H1 (cell line): Measurements from ENCODE around the gene KATNA1. TPM values are rescaled to one million over a fixed set of nuclear protein-coding genes. Genes with fewer than 3 reads are reported as not detected.

Experiments used
- CTCF ChIA-PET: fragments of 300-600 bp; sonication (Branson Sonifier 250); formaldehyde crosslinking; loops from one replicate; lab custom pipeline; 2021; ENCODE audit not compliant: partially characterized antibody; lab: Charles Lee
- POLR2A ChIA-PET: fragments of 300-600 bp; sonication (Branson Sonifier 250); formaldehyde crosslinking; loops from one replicate; lab custom pipeline; 2021; ENCODE audit warnings: inconsistent platforms; ENCODE audit not compliant: partially characterized antibody; lab: Charles Lee
- DNase-seq, 2 experiments: peaks; one replicate each; pipeline versions ENCODE4 v3.0.0 to v3.0.0-alpha.2; 2010 to 2022; ENCODE audit warnings: low spot score in 2 of 2, low read depth in 1 of 2, mixed read lengths in 1 of 2
- FAIRE-seq: peaks from 2 replicates; lab custom pipeline; 2011; peaks lifted over from hg19 to GRCh38; lab: Jason Lieb, UNC
- H2AFZ ChIP-seq: 2 replicates; pipeline ENCODE4 v1.8.1; 2012; ENCODE audit warnings: low read length, inconsistent platforms
- H2AK5ac ChIP-seq: 2 replicates; pipeline ENCODE4 v1.6.1; 2013; ENCODE audit warnings: low read depth, low read length
- H2BK120ac ChIP-seq: replicated peaks from 2 replicates; pipeline ENCODE3; 2013; ENCODE audit warnings: low read depth, low read length, inconsistent platforms
- H2BK12ac ChIP-seq: 2 replicates; pipeline ENCODE4 v1.6.1; 2013; ENCODE audit warnings: low read depth, low read length
- H2BK15ac ChIP-seq: 2 replicates; pipeline ENCODE4 v1.6.1; 2013; ENCODE audit warnings: low read length
- H2BK20ac ChIP-seq: 2 replicates; pipeline ENCODE4 v1.6.1; 2013; ENCODE audit warnings: low read length
- H2BK5ac ChIP-seq: 2 replicates; pipeline ENCODE4 v1.6.1; 2013; ENCODE audit warnings: low read depth, low read length
- H3K14ac ChIP-seq: 2 replicates; pipeline ENCODE4 v1.6.1; 2013; ENCODE audit warnings: inconsistent platforms; ENCODE audit not compliant: insufficient read length
- H3K18ac ChIP-seq: 2 replicates; pipeline ENCODE4 v1.6.1; 2013; ENCODE audit warnings: low read length; ENCODE audit errors: extremely low read depth
- H3K23ac ChIP-seq: 2 replicates; pipeline ENCODE4 v1.6.1; 2013; ENCODE audit warnings: inconsistent platforms; ENCODE audit not compliant: insufficient read length
- H3K23me2 ChIP-seq: 2 replicates; pipeline ENCODE4 v1.6.1; 2013; ENCODE audit warnings: low read depth, low read length
- H3K27ac ChIP-seq: 2 replicates; pipeline ENCODE4 v1.6.1; 2011; ENCODE audit warnings: low read depth, low read length, inconsistent platforms
- H3K27me3 ChIP-seq, 4 experiments: replicated peaks in 1 of 4; 1 replicate in 1 of 4; 2 replicates in 3 of 4; pipeline versions ENCODE4 v1.6.1 to v1.8.1; 2011 to 2013; ENCODE audit warnings: low read length in 3 of 4, mild to moderate bottlenecking in 3 of 4, inconsistent platforms in 2 of 4, mixed read lengths in 2 of 4, moderate library complexity in 1 of 4; ENCODE audit not compliant: control insufficient read depth in 3 of 4, insufficient read depth in 3 of 4; ENCODE audit errors: extremely low read depth in 1 of 4
- H3K36me3 ChIP-seq, 4 experiments: 2 replicates each; pipeline versions ENCODE4 v1.6.1 to v1.8.1; 2011 to 2013; ENCODE audit warnings: mild to moderate bottlenecking in 4 of 4, low read length in 3 of 4, moderate library complexity in 2 of 4, control low read depth in 1 of 4, inconsistent platforms in 1 of 4; ENCODE audit not compliant: insufficient read depth in 4 of 4, control insufficient read depth in 2 of 4
- H3K4ac ChIP-seq: replicated peaks from 2 replicates; pipeline ENCODE3; 2013; ENCODE audit warnings: low read length, low read depth, mixed read lengths, inconsistent platforms; ENCODE audit not compliant: insufficient read length
- H3K4me1 ChIP-seq, 4 experiments: replicated peaks in 1 of 4; 1 replicate in 1 of 4; 2 replicates in 3 of 4; pipeline versions ENCODE4 v1.6.1 to v1.8.1; 2011 to 2013; ENCODE audit warnings: low read length in 3 of 4, inconsistent platforms in 2 of 4, mixed read lengths in 1 of 4; ENCODE audit not compliant: insufficient read depth in 4 of 4, control insufficient read depth in 3 of 4
- H3K4me2 ChIP-seq, 2 experiments: 2 replicates each; pipeline versions ENCODE4 v1.6.1 to v1.8.1; 2011 to 2013; ENCODE audit warnings: low read depth in 2 of 2, low read length in 2 of 2, control low read depth in 1 of 2, inconsistent platforms in 1 of 2, mild to moderate bottlenecking in 1 of 2; ENCODE audit not compliant: insufficient read depth in 1 of 2
- H3K4me3 ChIP-seq, 4 experiments: fragments of 200-600, 300-600 bp in 1 of 4; sonication (generic), shearing (Covaris generic), sonication (Bioruptor Twin) in 1 of 4; 2 replicates each; pipeline versions ENCODE4 v1.5.1 to v1.8.1; 2011 to 2016; ENCODE audit warnings: low read length in 4 of 4, low read depth in 3 of 4, control low read depth in 2 of 4, inconsistent platforms in 2 of 4, mild to moderate bottlenecking in 2 of 4, mixed read lengths in 1 of 4, moderate library complexity in 1 of 4; ENCODE audit not compliant: insufficient read depth in 2 of 4; ENCODE audit errors: extremely low read depth in 1 of 4
- H3K56ac ChIP-seq: replicated peaks from 2 replicates; pipeline ENCODE3; 2013; ENCODE audit warnings: low read depth, mild to moderate bottlenecking, mixed read lengths, low read length, inconsistent platforms; ENCODE audit not compliant: insufficient read length
- H3K79me1 ChIP-seq: 2 replicates; pipeline ENCODE4 v1.6.1; 2013; ENCODE audit warnings: low read depth, low read length, control low read depth
- H3K79me2 ChIP-seq, 2 experiments: 2 replicates each; pipeline versions ENCODE4 v1.6.1 to v1.8.1; 2012 to 2013; ENCODE audit warnings: low read length in 2 of 2, mild to moderate bottlenecking in 2 of 2, inconsistent platforms in 1 of 2; ENCODE audit not compliant: insufficient read depth in 2 of 2, control insufficient read depth in 1 of 2
- H3K9ac ChIP-seq, 4 experiments: replicated peaks in 1 of 4; 1 replicate in 1 of 4; 2 replicates in 3 of 4; pipeline versions ENCODE4 v1.6.1 to v1.8.1; 2011 to 2013; ENCODE audit warnings: low read depth in 3 of 4, low read length in 3 of 4, control low read depth in 2 of 4, mild to moderate bottlenecking in 2 of 4, moderate library complexity in 2 of 4, inconsistent platforms in 1 of 4; ENCODE audit errors: extremely low read depth in 1 of 4
- H3K9me3 ChIP-seq, 2 experiments: 2 replicates each; pipeline versions ENCODE4 v1.6.1 to v1.8.1; 2012 to 2013; ENCODE audit warnings: mild to moderate bottlenecking in 2 of 2, moderate library complexity in 2 of 2, control low read depth in 1 of 2, inconsistent platforms in 1 of 2, low read depth in 1 of 2, low read length in 1 of 2, mixed read lengths in 1 of 2; ENCODE audit not compliant: insufficient read depth in 2 of 2
- H4K20me1 ChIP-seq, 2 experiments: replicated peaks in 1 of 2; 2 replicates each; pipeline versions ENCODE3 to v1.8.1; 2011 to 2013; ENCODE audit warnings: inconsistent platforms in 2 of 2, low read length in 2 of 2, mild to moderate bottlenecking in 1 of 2; ENCODE audit not compliant: insufficient read depth in 2 of 2, control insufficient read depth in 1 of 2
- H4K5ac ChIP-seq: 2 replicates; pipeline ENCODE4 v1.6.1; 2013; ENCODE audit warnings: low read length, low read depth, mixed read lengths, inconsistent platforms; ENCODE audit not compliant: insufficient read length
- H4K8ac ChIP-seq: 2 replicates; pipeline ENCODE4 v1.8.0; 2013; ENCODE audit warnings: mild to moderate bottlenecking, moderate library complexity, low read length, inconsistent platforms; ENCODE audit not compliant: insufficient read depth; ENCODE audit errors: extremely low read depth
- H4K91ac ChIP-seq: replicated peaks from 2 replicates; pipeline ENCODE3; 2013; ENCODE audit warnings: low read length, mixed read lengths, inconsistent platforms; ENCODE audit not compliant: insufficient read length
- BACH1 ChIP-seq: IDR thresholded peaks from 2 replicates; pipeline ENCODE4 v1.6.1; 2012; ENCODE audit warnings: low read length, improper control_type of control experiment
- CBX5 ChIP-seq: fragments of 300-800, 300-1000 bp; sonication (generic); IDR thresholded peaks from 2 replicates; pipeline ENCODE4 v1.7.1; 2016; ENCODE audit warnings: antibody characterized with exemption, low read length, low read depth
- CHD1 ChIP-seq: IDR thresholded peaks from 2 replicates; pipeline ENCODE4 v1.6.1; 2012; ENCODE audit warnings: low read depth, low read length, improper control_type of control experiment
- CTCF ChIP-seq, 3 experiments: IDR thresholded peaks; 1 replicate in 2 of 3; 2 replicates in 1 of 3; pipeline versions ENCODE4 v1.5.1 to v1.6.1; 2011; ENCODE audit warnings: low read length in 3 of 3, mild to moderate bottlenecking in 3 of 3, inconsistent platforms in 2 of 3, low read depth in 1 of 3, moderate library complexity in 1 of 3; ENCODE audit not compliant: insufficient read depth in 1 of 3; ENCODE audit errors: control extremely low read depth in 1 of 3
- GABPA ChIP-seq: IDR thresholded peaks from 2 replicates; pipeline ENCODE4 v1.6.1; 2011; ENCODE audit warnings: mild to moderate bottlenecking, low read length, moderate library complexity, borderline replicate concordance; ENCODE audit not compliant: insufficient read depth
- JUN ChIP-seq: IDR thresholded peaks from 2 replicates; pipeline ENCODE4 v1.6.1; 2011; ENCODE audit warnings: low read depth, mild to moderate bottlenecking, improper control_type of control experiment, low read length
- PHF8 ChIP-seq: fragments of 200-600 bp; sonication (generic); conservative IDR thresholded peaks from 2 replicates; pipeline ENCODE4 v1.7.1; 2012; ENCODE audit warnings: low read depth, mild to moderate bottlenecking, inconsistent platforms, low read length, moderate library complexity
- POU5F1 ChIP-seq: IDR thresholded peaks from 2 replicates; pipeline ENCODE4 v1.6.1; 2011; ENCODE audit warnings: low read depth, mild to moderate bottlenecking, low read length, moderate library complexity
- RFX5 ChIP-seq: IDR thresholded peaks from 2 replicates; pipeline ENCODE4 v1.6.1; 2011; ENCODE audit warnings: low read depth, low read length, improper control_type of control experiment, borderline replicate concordance
- RXRA ChIP-seq: IDR thresholded peaks from 2 replicates; pipeline ENCODE4 v1.6.1; 2011; ENCODE audit warnings: low read depth, mild to moderate bottlenecking, low read length, moderate library complexity; ENCODE audit not compliant: insufficient read depth
- SIX5 ChIP-seq: IDR thresholded peaks from 2 replicates; pipeline ENCODE4 v1.6.1; 2011; ENCODE audit warnings: mild to moderate bottlenecking, low read depth, low read length
- SP1 ChIP-seq: IDR thresholded peaks from 2 replicates; pipeline ENCODE4 v1.6.1; 2011; ENCODE audit warnings: low read depth, low read length
- SP2 ChIP-seq: IDR thresholded peaks from 2 replicates; pipeline ENCODE4 v1.6.1; 2012; ENCODE audit warnings: mild to moderate bottlenecking, low read length, inconsistent platforms
- polyA plus RNA-seq, 7 experiments: library from polyadenylated mRNA; depleted of rRNA in 3 of 7; stranded (reverse) in 5 of 7; unstranded in 2 of 7; fragments of >200 nt in 5 of 7; fragments of 200-250 nt in 2 of 7; gene quantifications; 1 replicate in 5 of 7; 2 replicates in 1 of 7; 4 replicates in 1 of 7; pipeline versions ENCODE4 v1.2.1 to v1.2.3, GENCODE V29; 2011 to 2013; ENCODE audit warnings: missing spikeins in 2 of 7, mixed read lengths in 2 of 7
- total RNA-seq: library from RNA; stranded (reverse); fragmentation: NEBNext Ultra II Directional; extraction: Animal tissue kit (Norgen Biotek cat#: 25700); gene quantifications from 2 replicates; pipeline ENCODE4 v1.2.1, GENCODE V29; 2021

The KATNA1 gene
- total and polyA plus RNA-seq, 2 of the 8 experiments (the other 6 are each of a cell fraction or from before 2014, with no cell fraction given), result 7.6 to 20.3 TPM

- H3K4me3 ChIP-seq, result no peak overlapping the region
- H3K27ac ChIP-seq, result no peak overlapping the region
- ChIA-PET POLR2A (interaction anchor here (1.1 kb wide), 1 partner anchor 67 kb away, joined by 6 read pairs; the partner anchor contains the start of gene LATS1), CTCF (interaction anchor here (0.6 to 1.0 kb wide), 3 partner anchors 40 to 178 kb away, joined by 3 to 6 read pairs (median 4); no protein-coding TSS in a partner anchor)
- H2BK120ac ChIP-seq, result no peak overlapping the region
- FAIRE-seq (no peak), DNase-seq (peak in 1 of 2 experiments; percentile 8)
- no peak overlapping the region for H3K23ac ChIP-seq
- H2AK5ac ChIP-seq, result no peak overlapping the region
- no peak overlapping the region for H3K4me2 ChIP-seq
- no peaks in the 10 kb centered on the region for H3K27me3 ChIP-seq
- H3K14ac ChIP-seq, result no peak overlapping the region
- no peak overlapping the region for H3K56ac ChIP-seq
- H2BK20ac ChIP-seq, result no peak overlapping the region
- no peaks in the 10 kb centered on the region for H4K20me1 ChIP-seq
- H3K79me1 ChIP-seq, result no peaks in the 10 kb centered on the region
- no peak overlapping the region for H2BK5ac ChIP-seq
- no peak overlapping the region for H3K4ac ChIP-seq
- no peak overlapping the region for H2BK12ac ChIP-seq
- H3K36me3 ChIP-seq, result no peaks in the 10 kb centered on the region
- H3K9ac ChIP-seq, result no peak overlapping the region
- no peaks in the 10 kb centered on the region for H3K9me3 ChIP-seq
- H3K79me2 ChIP-seq, result peaks cover 0 to 9% of the 10 kb centered on the region in 2 experiments; a peak in 2 of 4 replicates
- H4K8ac ChIP-seq, result no peak overlapping the region
- peaks cover 2% of the 10 kb centered on the region; the same call in 1 of the 2 replicates for H3K23me2 ChIP-seq
- no peak overlapping the region for H2AFZ ChIP-seq
- no peak overlapping the region for H4K91ac ChIP-seq
- no peak overlapping the region for H4K5ac ChIP-seq
- peaks cover 0 to 4% (median 3%) of the 10 kb centered on the region in 4 experiments; a peak in 4 of 7 replicates for H3K4me1 ChIP-seq
- H3K18ac ChIP-seq, result no peak overlapping the region
- no peak overlapping the region for H2BK15ac ChIP-seq
- no peak for TF ChIP-seq RXRA
- no peak for TF ChIP-seq BACH1
- no peak for TF ChIP-seq SIX5
- no peak for TF ChIP-seq RFX5
- no peak for TF ChIP-seq CHD1
- TF ChIP-seq POU5F1, result no peak
- TF ChIP-seq CTCF (IDR thresholded peaks at IDR 0.05; ENCODE audit: control extremely low read depth in 1 of 3, insufficient read depth in 1 of 3, low read depth in 1 of 3, low read length in 3 of 3), result no peak
- TF ChIP-seq CBX5, result no peak
- TF ChIP-seq GABPA, result no peak
- no peak for TF ChIP-seq JUN
- TF ChIP-seq PHF8, result no peak
- no peak for TF ChIP-seq SP2
- TF ChIP-seq SP1, result no peak
These were observed 2.5 kb upstream of the KATNA1 start for GRCh38 chr6:149651056-149651455.
